HG03378 (cell line): ENCODE results near the gene HIPK2.

ENCODE experiments used
- ATAC-seq: cut with Tn5 transposase; IDR thresholded peaks from one replicate; pipeline ENCODE4 v1.9.1; 2021; ENCODE audit warnings: mild to moderate bottlenecking, moderate library complexity; ENCODE audit not compliant: unreplicated experiment

HIPK2 gene

DNA sequence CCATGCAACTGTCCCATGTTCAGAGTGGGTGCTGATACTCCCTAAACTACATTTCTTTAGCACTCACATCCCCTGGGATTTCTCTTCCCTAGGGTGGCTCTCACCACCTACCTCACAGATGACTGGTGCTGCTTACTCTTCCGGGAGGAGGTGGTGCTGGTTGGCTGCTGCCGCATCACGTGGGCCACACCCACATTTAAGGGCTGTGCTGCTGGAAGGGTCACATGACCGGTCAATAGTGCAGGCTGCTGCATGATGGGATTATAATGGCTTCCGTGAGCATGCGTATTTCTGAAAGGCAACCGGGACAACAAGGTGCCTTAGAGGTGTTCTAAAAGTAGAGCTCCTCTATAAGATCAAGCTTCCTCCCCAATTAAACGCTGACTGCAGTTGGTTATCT is 177.5 kb downstream of the HIPK2 start:
- ATAC-seq, result no peak

DNA sequence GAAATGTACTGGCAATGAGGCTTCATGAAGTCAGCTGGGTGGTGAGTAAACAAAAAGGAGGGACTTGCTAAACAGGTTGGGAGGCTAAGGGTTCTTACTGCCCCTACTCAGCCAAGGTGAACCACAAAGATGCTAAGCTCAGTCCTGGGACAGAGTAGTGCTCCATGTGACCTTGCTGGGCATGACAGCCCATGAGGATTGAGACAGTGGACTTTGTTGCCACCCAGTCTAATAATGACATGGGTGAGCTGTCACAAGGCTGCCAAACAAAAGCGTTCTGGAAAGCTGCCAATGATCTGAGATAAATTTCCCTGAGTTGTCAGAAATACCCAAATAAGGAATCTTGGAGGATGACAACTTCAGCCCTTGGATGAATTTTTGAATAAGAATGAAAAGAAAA is 179.2 kb downstream of the HIPK2 start:
- no peak for ATAC-seq

DNA sequence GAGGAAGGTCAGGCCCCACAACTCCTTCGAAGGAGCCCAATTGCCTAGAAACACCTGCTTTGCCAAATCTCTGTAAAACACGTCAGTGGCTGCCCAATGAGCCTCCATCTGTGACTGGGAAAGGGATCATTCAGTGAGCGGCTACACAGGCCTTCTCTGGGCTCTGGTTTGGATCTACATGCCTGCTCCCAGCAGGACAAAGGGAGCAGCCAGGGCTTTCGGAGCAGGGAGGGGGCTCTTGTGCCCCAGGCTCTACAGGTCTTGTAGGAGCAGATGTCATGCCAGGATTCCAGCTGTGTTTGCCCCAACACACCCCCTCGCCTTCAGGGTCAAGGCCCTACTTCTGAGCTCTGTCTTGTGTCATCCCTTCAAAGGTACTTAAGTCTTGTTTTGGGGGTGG is 180.8 kb downstream of the HIPK2 start:
- ATAC-seq, result no peak

DNA sequence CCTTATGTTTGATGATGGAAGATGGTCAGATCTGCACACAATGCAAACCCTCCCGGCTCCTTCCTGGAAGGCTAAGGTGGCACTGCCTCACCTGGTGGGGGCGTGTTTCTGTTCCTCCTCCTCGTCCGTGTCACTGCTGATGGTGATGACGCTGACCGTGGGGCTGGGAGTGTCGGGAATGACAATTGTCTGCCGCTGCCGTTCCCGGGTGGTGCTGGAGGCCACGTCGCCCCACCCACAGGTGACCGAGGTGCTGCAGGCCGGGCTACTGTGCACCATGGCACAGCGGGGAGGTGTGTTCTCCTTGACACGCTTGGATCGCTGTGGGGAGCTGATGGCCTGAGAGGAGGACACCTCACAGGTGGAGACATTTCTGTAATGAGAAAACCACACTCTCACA is 181.2 kb downstream of the HIPK2 start:
- ATAC-seq, result no peak

DNA sequence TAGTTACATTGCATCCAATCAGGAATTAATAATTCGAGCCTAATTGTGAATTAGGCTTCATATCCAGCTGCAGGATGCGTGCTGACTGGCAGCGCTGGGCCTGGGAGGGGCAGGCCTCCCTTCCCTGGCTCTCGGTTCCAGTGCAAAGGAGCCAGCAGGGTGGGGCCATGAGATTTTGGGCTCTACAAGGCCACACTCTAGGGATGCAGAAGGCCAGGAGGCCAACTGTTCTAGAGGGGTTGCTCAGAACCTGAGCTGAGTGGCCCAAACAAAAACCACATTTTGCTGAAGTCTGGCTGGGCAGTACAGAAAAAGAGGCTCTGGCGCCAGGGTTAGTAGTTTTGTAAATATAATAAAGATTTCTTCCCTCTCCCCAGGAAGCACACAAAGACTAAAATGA is 182.0 kb downstream of the HIPK2 start:
- ATAC-seq, result no peak

DNA sequence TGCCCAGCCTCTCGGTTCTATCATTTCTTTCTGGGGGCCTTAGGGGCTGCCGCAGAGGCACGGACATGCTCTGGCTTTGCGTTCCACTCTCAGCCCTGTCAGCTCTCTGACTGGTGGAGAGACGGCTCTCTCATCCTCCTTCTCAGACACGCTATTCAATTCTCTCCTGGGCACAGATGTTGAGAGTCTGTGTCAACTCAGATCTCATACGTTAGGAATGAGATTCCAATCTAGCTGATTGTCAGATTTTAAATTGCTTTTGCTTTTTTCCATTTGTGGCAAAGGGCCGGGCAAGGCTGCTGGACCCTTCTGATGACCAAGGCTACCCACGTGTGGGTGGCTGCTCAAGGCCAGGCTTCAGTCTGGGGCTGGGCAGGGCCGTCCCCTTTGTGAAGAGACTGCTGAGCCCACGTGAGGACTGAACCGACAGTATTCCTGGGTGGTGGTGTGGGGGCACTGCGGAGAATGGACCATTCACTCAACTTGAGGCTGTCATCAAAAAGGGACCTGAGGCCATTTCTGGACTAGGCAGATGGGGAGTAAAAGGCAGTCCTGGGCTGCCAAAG is 182.8 kb downstream of the HIPK2 start:
- ATAC-seq, result no peak

DNA sequence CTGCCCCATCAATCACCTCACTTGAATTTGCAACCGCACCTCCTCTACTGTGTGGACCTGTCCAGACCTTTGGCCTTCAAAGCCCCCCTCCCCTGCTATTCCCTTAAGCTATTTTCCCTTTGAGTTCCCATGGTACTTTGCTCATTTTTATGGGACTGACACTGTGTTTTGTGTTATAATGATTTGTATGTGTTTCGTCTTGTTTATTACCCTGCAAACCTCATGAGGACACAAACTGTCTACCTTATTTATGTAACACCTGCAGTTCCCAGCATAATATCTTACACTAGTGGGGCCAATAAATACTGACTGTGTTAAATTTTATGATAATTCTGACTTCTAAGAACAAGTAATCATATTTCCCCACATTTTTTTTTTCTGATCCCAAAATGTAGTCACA is 183.7 kb downstream of the HIPK2 start:
- ATAC-seq, result no peak

DNA sequence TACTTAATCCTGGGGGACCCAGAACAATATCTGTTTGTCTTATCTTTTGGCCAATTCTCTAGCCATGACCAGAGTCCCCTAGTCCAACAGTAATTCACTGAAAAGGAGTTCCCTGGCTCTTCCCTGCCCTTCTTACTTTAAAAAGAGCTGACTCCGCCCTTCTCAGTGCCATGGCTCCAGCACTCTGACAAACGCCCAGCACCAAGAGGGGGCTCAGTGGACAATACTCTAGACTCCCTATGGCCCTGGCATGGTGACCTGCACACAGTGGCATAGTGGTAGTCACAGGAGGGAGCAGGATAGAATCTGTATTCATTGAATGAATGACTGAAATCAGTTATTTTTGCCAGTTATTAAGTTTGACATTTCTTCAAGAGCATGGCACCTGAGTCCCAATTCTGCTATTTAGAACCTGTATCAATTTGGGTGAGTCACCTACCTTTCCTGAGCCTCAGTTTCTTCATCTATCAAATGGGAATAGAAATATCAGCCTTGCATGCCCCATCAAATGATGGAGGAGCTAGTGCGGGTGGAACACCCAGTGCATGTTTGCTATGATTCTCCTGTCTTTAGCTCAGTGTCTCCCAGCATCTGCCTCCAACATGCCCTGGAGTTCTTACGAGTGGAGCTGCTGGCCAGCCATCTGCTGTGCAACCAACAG is 184.9 kb downstream of the HIPK2 start:
- no peak for ATAC-seq

DNA sequence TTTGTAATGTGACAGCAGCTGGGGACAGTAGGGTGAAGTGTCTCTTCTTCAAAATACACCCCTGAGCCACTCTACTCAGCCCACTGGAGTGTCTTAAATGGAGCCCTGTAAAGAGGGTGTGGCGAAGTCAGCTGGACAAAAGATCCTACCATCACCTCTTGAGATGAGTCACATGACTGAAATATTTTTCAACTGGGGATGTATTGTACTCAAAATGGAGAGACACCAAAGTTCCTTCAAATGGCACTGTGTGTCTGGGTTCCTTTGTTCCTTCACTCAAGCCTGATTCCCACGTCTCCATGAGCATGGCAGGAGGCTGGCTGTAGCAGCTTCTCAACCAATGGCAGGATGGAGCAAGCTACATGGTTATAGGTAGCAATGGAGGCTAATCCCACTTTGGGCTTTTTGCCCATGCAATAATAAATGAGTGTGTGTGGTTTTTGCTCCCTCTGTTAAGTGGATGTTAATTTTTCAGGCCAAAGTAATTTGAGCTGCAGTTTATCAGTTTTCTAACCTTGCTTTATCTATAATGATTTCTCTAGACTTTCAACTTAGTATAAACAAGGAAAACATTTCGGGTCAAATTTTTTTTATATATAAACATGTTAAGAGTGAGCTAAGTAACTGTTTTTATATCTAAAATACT is 186.1 kb downstream of the HIPK2 start:
- ATAC-seq, result no peak

DNA sequence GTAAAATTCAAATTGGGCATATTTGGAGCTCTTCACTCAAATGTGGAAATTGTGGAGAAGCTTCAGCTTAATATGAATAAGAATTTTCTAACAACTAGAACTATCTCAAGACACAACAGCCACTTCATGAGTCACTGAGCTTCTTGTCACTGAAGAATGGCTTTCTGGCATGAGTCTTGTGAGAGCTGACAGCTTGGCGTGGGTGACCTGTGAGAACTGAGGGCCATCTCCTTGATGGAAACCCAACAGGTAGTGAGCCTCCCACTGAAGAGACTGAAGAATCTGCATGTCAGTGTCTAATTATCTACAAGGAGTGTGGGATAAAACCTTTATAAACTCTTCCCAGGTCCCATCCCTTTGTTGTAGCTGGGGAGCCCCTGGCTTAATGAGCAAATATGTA is 188.3 kb downstream of the HIPK2 start:
- ATAC-seq, result no peak

DNA sequence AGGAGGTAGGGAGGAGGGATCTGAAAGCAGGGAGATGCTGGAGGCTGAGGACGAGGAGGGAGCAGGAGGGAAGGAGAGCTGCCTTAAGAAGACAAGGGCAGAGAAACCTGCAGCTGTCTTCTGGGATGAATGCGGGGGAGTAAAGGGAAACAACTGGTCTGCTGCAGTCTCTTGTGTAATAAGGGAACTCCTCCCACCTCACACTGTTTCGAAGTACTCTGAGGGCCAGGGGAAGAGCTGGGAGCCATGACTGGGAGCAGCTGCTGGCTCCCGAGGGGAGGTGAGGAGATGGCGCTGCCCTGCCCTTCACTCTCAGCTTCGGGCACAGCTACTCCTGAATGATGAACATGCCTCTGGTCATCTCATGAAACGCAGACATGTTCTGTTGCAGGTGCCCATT is 189.2 kb downstream of the HIPK2 start:
- no peak for ATAC-seq

DNA sequence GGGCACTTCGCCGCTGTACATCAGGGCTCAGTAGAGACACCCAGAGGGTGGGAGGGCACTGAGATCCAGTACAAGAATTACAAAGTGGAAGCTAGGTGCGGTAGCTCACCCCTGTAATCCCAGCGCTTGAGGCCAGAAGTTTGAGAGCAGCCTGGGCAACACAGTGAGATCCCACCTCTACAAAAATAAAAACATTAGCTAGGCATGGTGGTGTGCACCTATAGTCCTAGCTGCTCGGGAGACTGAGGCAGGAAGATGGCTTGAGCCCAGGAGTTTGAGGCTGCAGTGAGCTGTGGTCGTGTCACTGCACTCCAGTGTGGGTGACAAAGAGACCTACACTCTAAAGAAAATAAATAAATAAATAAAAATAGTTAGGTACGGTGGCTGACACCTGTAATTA is 190.3 kb downstream of the HIPK2 start:
- no peak for ATAC-seq

DNA sequence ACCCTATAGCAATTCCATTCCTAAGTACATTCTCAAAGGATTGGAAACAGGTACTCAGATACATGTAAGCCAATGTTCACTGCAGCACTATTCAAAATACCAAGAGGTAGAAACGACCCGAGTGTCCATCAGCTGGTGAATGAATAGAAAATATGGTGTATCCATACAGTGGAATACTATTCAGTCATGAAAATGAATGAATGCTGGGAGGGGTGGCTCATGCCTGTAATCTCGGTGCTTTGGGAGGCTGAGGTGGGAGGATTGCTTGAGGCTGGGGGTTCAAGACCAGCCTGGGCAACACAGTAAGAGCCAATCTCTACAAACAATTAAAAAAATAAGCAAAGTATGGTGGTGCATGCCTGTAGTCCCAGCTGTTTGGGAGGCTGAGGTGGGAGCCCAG is 191.5 kb downstream of the HIPK2 start:
- ATAC-seq, result no peak

DNA sequence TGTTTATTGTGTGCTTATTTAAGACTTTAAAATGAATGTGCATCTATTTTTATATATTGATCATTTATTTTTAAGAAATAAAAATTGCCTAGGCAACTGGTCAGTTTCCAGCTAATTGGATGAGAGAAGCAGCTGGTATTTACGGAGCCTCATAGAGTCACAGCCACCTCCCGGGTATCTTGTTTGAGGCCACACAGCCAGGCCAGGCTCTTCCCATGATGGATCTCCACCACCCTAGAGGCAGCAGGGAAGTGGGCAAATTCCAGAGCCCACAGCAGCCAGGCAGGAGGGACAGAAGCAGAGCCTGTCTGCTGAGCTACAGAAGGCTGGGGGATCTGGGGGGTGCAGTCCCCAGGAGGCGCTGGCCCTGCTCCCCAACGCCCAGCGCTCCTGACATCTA is 192.8 kb downstream of the HIPK2 start:
- ATAC-seq, result no peak

DNA sequence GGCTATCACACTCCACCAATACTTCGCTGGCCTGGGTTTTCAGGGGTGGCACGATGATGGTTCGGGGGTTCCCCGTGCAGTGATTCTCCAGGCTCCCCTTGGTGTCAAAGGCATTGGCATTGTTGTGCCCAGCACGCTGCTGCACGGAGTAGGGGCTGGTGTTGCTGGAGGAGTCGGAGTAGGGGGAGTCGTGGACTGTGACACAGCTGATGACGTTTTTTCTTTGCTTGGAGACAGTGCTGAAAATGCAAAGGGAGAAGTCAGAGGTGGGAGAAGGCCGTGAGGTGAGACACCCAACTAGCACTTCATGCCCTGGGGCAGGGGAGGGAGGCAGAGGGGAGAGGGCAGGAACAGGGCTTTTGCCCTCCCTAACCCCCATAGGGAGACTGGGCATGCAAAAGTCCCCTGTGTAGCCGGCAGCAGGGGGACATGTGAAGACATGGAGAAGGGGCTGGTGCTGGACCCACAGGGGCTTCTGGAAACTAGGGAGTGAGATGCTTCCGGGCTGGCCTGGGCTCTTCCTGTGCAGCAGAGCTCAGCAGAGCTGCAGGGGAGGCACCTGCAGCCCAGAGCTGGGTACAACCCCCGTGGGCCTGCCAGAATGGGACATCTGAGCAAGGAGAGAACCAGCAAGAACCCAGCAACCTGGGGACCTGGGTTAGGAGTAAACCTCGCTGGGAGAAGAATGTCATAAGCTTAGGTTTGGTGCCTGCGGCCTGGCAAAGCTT is 193.8 kb downstream of the HIPK2 start:
- no peak for ATAC-seq

DNA sequence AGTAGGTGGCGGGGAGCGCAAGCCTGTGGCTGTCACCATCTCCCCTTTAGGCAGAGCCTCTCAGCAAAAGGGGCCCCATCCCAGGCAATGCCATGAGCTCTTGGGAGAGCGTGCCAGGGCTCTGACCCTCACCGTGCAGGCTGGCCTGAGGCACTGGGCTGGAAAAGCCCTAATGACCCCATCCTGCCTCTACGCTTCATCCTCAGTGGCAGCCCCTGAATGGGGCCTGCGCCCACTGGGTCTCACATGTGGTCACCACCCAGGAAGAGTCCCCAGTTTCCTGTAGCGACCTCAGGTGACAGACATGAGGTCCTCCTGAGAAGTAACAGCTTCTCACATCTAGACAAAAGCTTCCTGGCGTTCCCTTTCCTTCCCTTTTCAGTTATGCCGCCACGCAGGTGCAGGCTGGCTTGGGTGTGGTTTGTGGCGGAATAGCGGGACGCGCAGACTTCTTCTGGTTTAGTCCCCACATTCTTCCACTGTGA is 195.1 kb downstream of the HIPK2 start:
- no peak for ATAC-seq

DNA sequence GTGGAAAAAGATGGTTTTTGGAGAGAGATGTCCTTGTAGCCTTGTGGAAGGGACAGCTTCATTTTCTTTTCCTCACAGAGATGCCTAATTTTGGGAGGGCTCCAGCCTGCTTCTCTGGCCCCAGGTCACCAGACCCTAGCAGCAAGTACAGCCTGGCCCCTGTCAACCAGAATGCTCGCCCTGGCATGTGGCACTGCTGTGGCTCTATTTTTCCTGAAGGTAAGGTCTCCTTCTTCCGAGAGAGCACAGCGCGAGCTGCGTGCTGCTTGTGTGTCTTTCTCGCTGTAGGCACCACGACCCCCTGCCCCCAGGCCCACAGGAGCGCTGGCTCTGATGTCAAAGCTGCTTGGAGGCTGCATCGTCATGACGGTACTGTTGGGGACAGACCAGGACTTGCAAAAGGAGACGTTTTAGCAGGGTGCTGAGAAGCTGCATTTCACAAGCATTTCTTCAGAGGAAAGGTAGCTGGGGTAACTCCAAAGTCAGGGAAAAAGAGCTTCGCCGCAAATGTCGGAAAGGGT is 195.6 kb downstream of the HIPK2 start:
- no peak for ATAC-seq

DNA sequence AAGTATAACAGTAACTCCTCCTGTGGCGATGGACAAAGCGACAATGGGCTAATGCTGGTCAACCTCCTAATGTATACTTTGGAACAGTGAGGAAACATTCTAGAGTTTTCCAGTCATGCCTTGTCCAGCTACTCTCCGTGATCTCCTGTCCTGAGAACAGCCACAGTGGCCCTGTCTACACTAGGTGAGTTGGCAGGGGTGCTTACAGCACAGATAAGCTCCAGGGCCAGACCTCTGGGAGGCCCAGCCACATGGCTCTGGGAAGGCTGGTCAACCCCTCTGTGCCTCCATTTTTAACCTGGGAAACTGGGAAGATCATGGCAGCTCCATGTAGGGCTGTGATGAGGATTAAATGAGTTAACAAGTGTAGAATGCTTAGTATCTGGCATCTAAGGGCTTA is 197.4 kb downstream of the HIPK2 start:
- ATAC-seq, result no peak

DNA sequence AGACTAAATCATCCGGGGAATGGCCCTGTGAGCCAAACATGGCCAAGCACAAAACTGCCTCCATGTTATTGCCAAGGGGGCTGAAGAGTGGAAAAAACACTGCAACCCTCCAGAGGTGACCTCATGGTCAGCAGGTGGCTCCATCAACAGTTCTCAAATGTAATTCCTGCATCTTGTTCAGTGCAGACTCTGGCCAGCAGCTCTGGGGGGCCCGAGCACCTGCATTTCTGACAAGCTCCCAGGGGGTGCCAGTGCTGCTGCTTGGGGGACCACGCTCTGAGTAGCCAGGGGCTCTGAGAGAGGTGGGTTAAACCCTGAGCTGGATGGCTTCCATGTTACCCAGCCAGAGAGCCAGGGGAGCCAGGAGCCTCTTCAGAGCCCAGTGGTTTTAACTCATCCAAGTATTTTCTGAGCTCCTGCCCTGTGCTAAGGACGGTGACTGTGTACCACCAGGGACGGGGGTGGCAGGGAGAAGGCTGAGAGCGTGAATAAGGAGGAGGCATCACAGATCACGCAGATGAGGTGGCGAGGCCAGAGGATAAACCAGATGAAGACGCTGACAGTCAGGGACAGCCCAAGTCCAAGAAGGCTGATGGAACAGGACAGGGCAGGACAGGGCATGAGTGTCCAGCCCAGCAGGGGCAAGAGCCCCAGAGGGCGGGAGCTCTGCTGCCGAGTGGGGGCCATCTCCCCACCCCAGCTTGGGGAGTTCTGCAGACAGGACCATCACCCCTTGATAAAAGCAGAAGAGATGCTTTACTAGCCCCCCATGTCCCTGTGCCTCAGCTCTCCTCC is 201.4 kb downstream of the HIPK2 start:
- no peak for ATAC-seq

DNA sequence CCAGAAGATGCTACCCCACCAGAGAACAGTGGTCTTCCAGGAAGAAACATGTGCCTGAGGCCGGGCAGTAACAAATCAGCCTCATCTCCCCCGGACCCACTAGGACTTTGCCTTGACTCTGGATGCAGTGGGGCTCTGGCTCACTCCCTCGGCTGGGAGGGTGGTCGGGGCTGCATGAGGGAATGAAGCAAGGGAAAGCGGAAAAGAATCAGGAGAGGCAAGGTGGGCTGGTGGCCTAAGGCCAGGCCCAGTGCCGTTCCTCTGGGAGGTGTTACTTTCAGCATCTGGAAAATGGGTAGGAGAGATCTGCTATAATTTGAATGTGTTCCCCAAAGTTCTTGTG is 202.5 kb downstream of the HIPK2 start:
- no peak for ATAC-seq
